K562 (cell line): ENCODE results near the gene PUM1. TPM values are rescaled to one million over a fixed set of nuclear protein-coding genes. Genes with fewer than 3 reads are reported as not detected.

ENCODE experiments used
- BDP1 ChIP-seq: IDR thresholded peaks from 3 replicates; pipeline ENCODE4 v1.6.1; 2011; ENCODE audit not compliant: insufficient read length, insufficient read depth
- DACH1 ChIP-seq: fragments of 450-650 bp; IDR thresholded peaks from 2 replicates; pipeline ENCODE4 v1.6.1; 2018; ENCODE audit not compliant: partially characterized antibody
- E2F8 ChIP-seq: fragments of 450-650 bp; IDR thresholded peaks from 2 replicates; pipeline ENCODE4 v1.7.1; 2018; ENCODE audit warnings: mild to moderate bottlenecking, low read depth; ENCODE audit not compliant: partially characterized antibody
- ETS1 ChIP-seq: conservative IDR thresholded peaks from 2 replicates; pipeline ENCODE4 v1.6.1; 2011; ENCODE audit warnings: low read depth, mild to moderate bottlenecking, low read length; ENCODE audit not compliant: control insufficient read depth
- ETS2 ChIP-seq: IDR thresholded peaks from 2 replicates; pipeline ENCODE4 v1.6.1; 2016; ENCODE audit warnings: borderline replicate concordance, missing genetic modification characterization, mild to moderate bottlenecking, moderate library complexity, missing compliant biosample characterization; ENCODE audit not compliant: poor library complexity, severe bottlenecking
- FOXP1 ChIP-seq: sonication (generic); formaldehyde crosslinking; IDR thresholded peaks from 2 replicates; pipeline ENCODE4 v1.8.0; 2022; ENCODE audit warnings: mild to moderate bottlenecking, missing genetic modification reagents
- GMEB1 ChIP-seq: fragments of 250-450 bp; sonication (Bioruptor Pico); IDR thresholded peaks from 2 replicates; pipeline ENCODE4 v1.4.0; 2020; ENCODE audit warnings: mild to moderate bottlenecking
- KDM1A ChIP-seq, 2 experiments: fragments of 450-650 bp; IDR thresholded peaks; 2 replicates each; pipeline ENCODE4 v1.6.1; 2016; ENCODE audit warnings: mild to moderate bottlenecking in 2 of 2
- NUFIP1 ChIP-seq: fragments of 450-650 bp; IDR thresholded peaks from 2 replicates; pipeline ENCODE4 v1.6.1; 2018; ENCODE audit not compliant: partially characterized antibody
- POLR2H ChIP-seq: IDR thresholded peaks from 2 replicates; pipeline ENCODE4 v1.6.1; 2016; ENCODE audit warnings: missing genetic modification characterization, low read depth, mild to moderate bottlenecking, control low read depth, missing compliant biosample characterization, moderate library complexity
- RBM25 ChIP-seq: fragments of 200-400 bp; formaldehyde crosslinking; IDR thresholded peaks from 2 replicates; pipeline ENCODE4 v1.6.1; 2018; ENCODE audit warnings: low read length, low read depth, moderate library complexity; ENCODE audit not compliant: severe bottlenecking
- RCOR1 ChIP-seq, 2 experiments: IDR thresholded peaks; 2 replicates each; pipeline ENCODE4 v1.6.1; 2012; ENCODE audit warnings: low read depth in 2 of 2, low read length in 2 of 2, borderline replicate concordance in 1 of 2, improper control_type of control experiment in 1 of 2
- USF1 ChIP-seq: sonication (generic); formaldehyde crosslinking; IDR thresholded peaks from 2 replicates; pipeline ENCODE4 v1.9.0; 2022; ENCODE audit warnings: mild to moderate bottlenecking, missing genetic modification reagents
- ZBTB12 ChIP-seq: fragments of 250-450 bp; sonication (Bioruptor Pico); IDR thresholded peaks from 2 replicates; pipeline ENCODE4 v1.4.0; 2020
- ZBTB33 ChIP-seq: sonication (generic); formaldehyde crosslinking; IDR thresholded peaks from 2 replicates; pipeline ENCODE4 v1.8.1; 2023; ENCODE audit warnings: mild to moderate bottlenecking, missing genetic modification reagents
- ZNF445 ChIP-seq: fragments of 250-450 bp; sonication (Bioruptor Pico); IDR thresholded peaks from 2 replicates; pipeline ENCODE4 v1.4.0; 2020; ENCODE audit warnings: low read depth, mild to moderate bottlenecking, moderate library complexity
- polyA plus RNA-seq, 8 experiments: library from polyadenylated mRNA; depleted of rRNA in 4 of 8; stranded (reverse) in 5 of 8; unstranded in 3 of 8; fragments of >200 nt; fragmentation: Nextera tagmentation in 2 of 8; fragmentation: Illumina TruSeq in 1 of 8; extraction: Ambion mirVana in 2 of 8; extraction: Trizol in 1 of 8; gene quantifications; 2 replicates each; pipeline versions ENCODE4 v1.2.1 to v1.2.3, GENCODE V29; 2011 to 2014; ENCODE audit warnings: inconsistent platforms in 1 of 8, missing spikeins in 1 of 8
- total RNA-seq, 7 experiments: library from RNA; depleted of rRNA in 6 of 7; stranded (reverse); fragments of >200 nt in 6 of 7; fragmentation: Illumina TruSeq in 2 of 7; extraction: Trizol in 2 of 7; gene quantifications; 2 replicates each; pipeline versions ENCODE4 v1.2.1 to v1.2.3, GENCODE V29; 2011 to 2021; ENCODE audit warnings: low replicate concordance in 1 of 7

PUM1 gene
- total and polyA plus RNA-seq, 9 of the 15 experiments (the other 6 are each of a cell fraction or from before 2014, with no cell fraction given) = 37.7 to 104 (median 55.7) TPM

GRCh38 chr1:31031330-31032143 lies 34.0 kb downstream of the PUM1 start (continued):
- no peak for TF ChIP-seq GMEB1 (CRISPR knock-in tag)
- no peak for TF ChIP-seq ZNF445 (CRISPR knock-in tag)
- TF ChIP-seq USF1 (CRISPR knock-in tag) = no peak
- no peak for TF ChIP-seq POLR2H (tag)
- TF ChIP-seq RCOR1 (IDR thresholded peaks at IDR 0.05; ENCODE audit: borderline replicate concordance in 1 of 2, low read depth in 2 of 2, low read length in 2 of 2) = peak in 1 of 2 experiments; percentile 78; a peak in 3 of 4 replicates
- peak; percentile 28 to 74; a peak in 3 of 4 replicates for TF ChIP-seq KDM1A (IDR thresholded peaks at IDR 0.05)
- peak; percentile 98 for TF ChIP-seq RBM25
- TF ChIP-seq ZBTB12 (CRISPR knock-in tag) = no peak
- no peak for TF ChIP-seq ETS1
- no peak for TF ChIP-seq FOXP1 (CRISPR knock-in tag)
- peak; percentile 32 for TF ChIP-seq E2F8
- TF ChIP-seq ETS2 (tag) = no peak
- TF ChIP-seq BDP1 = no peak
- no peak for TF ChIP-seq NUFIP1
- no peak for TF ChIP-seq ZBTB33
- TF ChIP-seq DACH1 = no peak
